RWPE1 (cell line): ENCODE measurements around the gene TSLP.

Source experiments
- CTCF ChIA-PET: fragments of 350-600 bp; sonication (Branson Sonifier 250); formaldehyde crosslinking; extraction: SDS; loops from one replicate; lab custom pipeline; 2021; lab: Yijun Ruan, JAX
- POLR2A ChIA-PET: fragments of 400-600 bp; formaldehyde crosslinking; extraction: SDS; loops from one replicate; lab custom pipeline; 2020; ENCODE audit warnings: antibody characterized with exemption; ENCODE audit not compliant: low non-redundant PET; lab: Yijun Ruan, JAX
- DNase-seq: peaks from one replicate; pipeline ENCODE4 v3.0.0; 2012; ENCODE audit warnings: low spot score
- H3K27ac ChIP-seq: fragments of 450-650 bp; 2 replicates; pipeline ENCODE4 v1.5.1; 2017
- CTCF ChIP-seq: fragments of 450-650 bp; conservative IDR thresholded peaks from 2 replicates; pipeline ENCODE4 v1.5.1; 2017; ENCODE audit warnings: low read depth, mild to moderate bottlenecking

Gene TSLP

DNA sequence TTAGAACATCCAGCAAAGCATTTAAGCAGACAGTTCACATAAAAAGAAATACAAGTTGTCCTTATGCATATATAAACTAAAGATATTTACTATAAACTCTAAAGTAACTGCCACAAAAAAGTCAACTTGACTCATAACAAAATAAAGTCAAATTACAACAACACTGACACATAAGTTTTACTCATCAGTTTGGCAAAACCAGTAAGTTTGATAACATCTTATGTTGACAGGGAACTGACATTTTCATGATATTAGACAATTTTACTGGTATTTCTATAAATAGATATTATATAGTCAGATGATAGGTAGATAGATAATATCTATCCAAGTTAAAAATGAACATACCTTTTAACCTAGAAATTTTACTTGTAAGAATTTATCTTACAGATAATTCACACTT lies 9.9 kb upstream of the TSLP start:
- H3K27ac ChIP-seq, result no peak overlapping the region
- TF ChIP-seq CTCF, result no peak
- ChIA-PET POLR2A (no interaction called here), CTCF (no interaction called here)
- no peak for DNase-seq

GRCh38 chr5:111063709-111064322 lies 7.7 kb upstream of the TSLP start:
- no peak overlapping the region for H3K27ac ChIP-seq
- POLR2A ChIA-PET, result no interaction called here
- TF ChIP-seq CTCF, result peak; percentile 78
- DNase-seq, result peak; percentile 60
- CTCF ChIA-PET, result interaction anchor here (1.5 kb wide), 1 partner anchor 306 kb away, joined by 7 read pairs; no protein-coding TSS in a partner anchor

- no peak for TF ChIP-seq CTCF
- ChIA-PET POLR2A (no interaction called here), CTCF (interaction anchor here (0.5 to 0.7 kb wide), 4 partner anchors 14 to 284 kb away, joined by 3 to 4 read pairs (median 4); no protein-coding TSS in a partner anchor)
- no peak overlapping the region for H3K27ac ChIP-seq
- no peak for DNase-seq
Measured at GRCh38 chr5:111066261-111066938, 5.1 kb upstream of the TSLP start.

DNA sequence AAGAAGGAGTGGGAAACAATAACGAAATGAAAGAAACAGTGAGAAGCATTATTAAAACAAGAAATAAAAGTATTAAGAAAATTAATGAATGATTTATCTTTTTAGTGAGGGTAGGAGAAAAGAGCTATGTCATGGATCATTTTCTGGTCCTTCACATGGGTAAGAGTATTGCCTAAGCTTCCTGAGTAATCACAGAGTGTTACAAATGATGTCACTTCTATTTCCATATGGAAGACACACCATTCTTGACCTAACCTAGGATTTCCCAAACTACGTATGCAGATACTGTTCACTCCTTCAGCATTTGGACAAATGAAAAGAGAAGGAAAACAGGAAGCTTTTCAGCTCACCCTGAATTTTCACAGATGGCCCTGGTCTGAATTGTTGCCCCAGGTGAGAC lies 3.3 kb upstream of the TSLP start:
- H3K27ac ChIP-seq, result no peak overlapping the region
- CTCF ChIA-PET, result interaction anchor here (1.0 kb wide), 1 partner anchor 16 kb away, joined by 3 read pairs; no protein-coding TSS in a partner anchor
- POLR2A ChIA-PET, result no interaction called here
- DNase-seq, result no peak
- TF ChIP-seq CTCF, result no peak

DNA sequence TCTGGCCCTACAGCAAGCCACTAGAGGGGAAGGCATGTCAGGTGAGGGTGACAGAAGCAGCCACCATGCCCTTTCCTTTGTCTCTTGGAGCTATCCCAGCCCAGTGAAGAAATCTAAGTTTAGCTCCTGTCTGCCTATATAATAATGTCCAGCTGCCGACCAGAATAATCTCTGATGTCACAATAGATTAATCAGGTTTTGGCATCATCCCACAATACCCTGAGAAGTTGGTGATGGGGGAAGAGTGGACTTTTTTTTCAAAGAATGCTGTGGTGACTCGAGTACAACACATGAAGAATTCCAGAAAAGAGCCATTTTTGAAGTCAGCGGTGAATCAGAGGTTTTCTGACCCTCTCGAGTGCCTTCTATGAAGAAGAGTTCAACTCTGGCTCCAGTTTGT lies 1.7 kb upstream of the TSLP start:
- TF ChIP-seq CTCF, result no peak
- ChIA-PET CTCF (no interaction called here), POLR2A (no interaction called here)
- no peak overlapping the region for H3K27ac ChIP-seq
- no peak for DNase-seq

DNA sequence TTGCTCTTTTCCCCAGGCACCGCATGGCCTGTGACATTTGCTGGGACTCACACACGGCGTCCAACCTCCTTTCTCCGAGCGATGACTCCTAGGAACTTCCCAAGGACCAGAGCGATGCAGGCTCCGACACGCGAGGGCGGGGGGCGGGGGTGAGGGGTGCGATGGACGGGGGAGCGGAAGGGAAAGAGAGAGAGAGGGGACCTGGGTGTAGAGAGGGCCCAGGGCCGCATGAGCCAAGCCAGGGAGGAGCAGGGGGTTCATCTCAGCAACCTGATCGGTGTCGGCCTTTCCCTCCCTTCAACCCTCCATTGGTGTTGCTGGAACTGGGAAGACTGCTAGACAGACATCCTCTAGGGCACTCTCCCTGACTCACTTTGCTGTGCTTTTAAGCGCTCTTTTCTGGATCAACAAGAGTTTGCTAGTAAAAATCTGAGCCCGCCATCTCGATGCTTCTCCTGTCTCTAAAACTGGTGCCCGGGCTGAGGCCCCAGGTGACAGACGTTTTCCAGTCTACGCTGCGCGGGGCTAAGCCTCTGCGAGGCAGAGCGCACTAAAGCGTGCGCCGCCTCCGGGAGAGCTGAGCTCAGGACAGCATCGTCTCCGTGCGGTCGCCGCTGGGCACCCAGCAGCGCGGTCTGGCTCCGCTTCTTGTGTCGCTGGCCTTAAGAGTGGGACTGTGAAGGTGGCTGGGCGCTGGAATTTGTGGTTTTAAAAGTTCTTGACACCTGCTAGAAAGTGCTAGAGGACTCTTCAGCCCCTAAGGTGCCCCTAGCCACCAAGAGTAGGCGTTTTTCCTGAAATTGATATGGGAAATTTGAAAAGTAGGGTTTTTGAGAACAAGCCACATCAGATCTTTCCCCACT lies 1.0 kb upstream of the TSLP start:
- DNase-seq, result no peak
- POLR2A ChIA-PET, result no interaction called here
- no peak for TF ChIP-seq CTCF
- CTCF ChIA-PET, result no interaction called here
- no peak overlapping the region for H3K27ac ChIP-seq
